Ammon's horn (tissue), 1 donor: ENCODE measurements around the gene TEAD2.
"Not testable (repeated sequence)": the region's sequence is repeated elsewhere in the genome, so short reads cannot be mapped to it uniquely, and the experiment has no call there.

Experiments
- DNase-seq: peaks from one replicate; pipeline ENCODE4 v3.0.0-alpha.2; 2016; ENCODE audit warnings: low spot score

The TEAD2 gene

GRCh38 chr19:49383599-49383998 lies 21.4 kb upstream of the TEAD2 start:
- no peak for DNase-seq

- DNase-seq: no peak
These were observed 20.4 kb upstream of the TEAD2 start for GRCh38 chr19:49382639-49383038.

- DNase-seq: no peak
These were observed 18.2 kb upstream of the TEAD2 start for GRCh38 chr19:49380391-49380790.

GRCh38 chr19:49378512-49378911 lies 16.3 kb upstream of the TEAD2 start:
- DNase-seq: no peak

- no peak for DNase-seq
These were observed 12.6 kb upstream of the TEAD2 start for GRCh38 chr19:49374665-49375434.

GRCh38 chr19:49373174-49373573 lies 11.0 kb upstream of the TEAD2 start:
- not testable (repeated sequence) for DNase-seq

GRCh38 chr19:49371184-49371583 lies 9.0 kb upstream of the TEAD2 start:
- DNase-seq: no peak

- DNase-seq: no peak
These were observed 6.6 kb upstream of the TEAD2 start for GRCh38 chr19:49368711-49369358.

GRCh38 chr19:49366110-49366509 lies 3.9 kb upstream of the TEAD2 start:
- DNase-seq: no peak

- DNase-seq: no peak
These were observed 2.0 kb upstream of the TEAD2 start for GRCh38 chr19:49364083-49364737.

GRCh38 chr19:49363268-49364082 lies 1.3 kb upstream of the TEAD2 start, which contains the start of gene DKKL1:
DKKL1 (plus strand) TSS chr19:49363877; CDS start chr19:49363999, 122 bp downstream.
- DNase-seq: peak; percentile 47

- DNase-seq: no peak
These were observed 682 bp upstream of the TEAD2 start for GRCh38 chr19:49362929-49363267.

- DNase-seq: no peak
These were observed 673 bp downstream of the TEAD2 start for GRCh38 chr19:49361438-49362047.

GRCh38 chr19:49359851-49360820 lies 2.1 kb downstream of the TEAD2 start:
- no peak for DNase-seq

GRCh38 chr19:49357186-49357585 lies 5.0 kb downstream of the TEAD2 start:
- DNase-seq: no peak

- no peak for DNase-seq
These were observed 5.8 kb downstream of the TEAD2 start for GRCh38 chr19:49356382-49356781.

- no peak for DNase-seq
These were observed 6.3 kb downstream of the TEAD2 start for GRCh38 chr19:49355909-49356353.

- DNase-seq: no peak
These were observed 12.6 kb downstream of the TEAD2 start for GRCh38 chr19:49349567-49349966.

GRCh38 chr19:49348305-49349189 lies 13.7 kb downstream of the TEAD2 start:
- DNase-seq: no peak
